Esophagus muscularis mucosa (tissue), 4 donors: ENCODE measurements around the gene VTI1A. TPM values are rescaled to one million over a fixed set of nuclear protein-coding genes. Genes with fewer than 3 reads are reported as not detected.

ENCODE experiments used
- DNase-seq: peaks from one replicate; pipeline ENCODE4 v3.0.0-alpha.2; 2017; ENCODE audit errors: extremely low spot score
- H3K27ac ChIP-seq, 4 donors: fragments of 200-600 bp; sonication (generic); replicated peaks in 1 of 4; 1 replicate in 3 of 4; 2 replicates in 1 of 4; pipeline ENCODE4 v1.5.1; 2016 to 2019; ENCODE audit warnings: mild to moderate bottlenecking in 1 of 4
- H3K27me3 ChIP-seq, 4 donors: fragments of 200-600 bp; sonication (generic); one replicate each; pipeline versions ENCODE4 v1.5.1 to v1.6.0; 2016 to 2019
- H3K36me3 ChIP-seq, 4 donors: fragments of 200-600 bp; sonication (generic); one replicate each; pipeline ENCODE4 v1.5.1; 2016 to 2019
- H3K4me1 ChIP-seq, 4 donors: fragments of 200-600 bp; sonication (generic); one replicate each; pipeline ENCODE4 v1.5.1; 2016 to 2019
- H3K4me3 ChIP-seq, 4 donors: fragments of 200-600 bp; sonication (generic); 1 replicate in 2 of 4; 2 replicates in 2 of 4; pipeline ENCODE4 v1.5.1; 2016 to 2019; ENCODE audit warnings: mild to moderate bottlenecking in 4 of 4, moderate library complexity in 1 of 4
- H3K9me3 ChIP-seq, 4 donors: fragments of 200-600 bp; sonication (generic); 1 replicate in 3 of 4; 2 replicates in 1 of 4; pipeline ENCODE4 v1.5.1; 2016 to 2019
- EP300 ChIP-seq: sonication (generic); formaldehyde crosslinking; IDR thresholded peaks from one replicate; pipeline ENCODE4 v1.6.1; 2017; ENCODE audit warnings: antibody characterized with exemption
- POLR2A ChIP-seq: fragments of 450-650 bp; IDR thresholded peaks from one replicate; pipeline ENCODE4 v1.6.1; 2017; ENCODE audit warnings: antibody characterized with exemption, moderate library complexity, mild to moderate bottlenecking, low read depth
- POLR2AphosphoS5 ChIP-seq, 2 donors: sonication (generic); formaldehyde crosslinking; IDR thresholded peaks; one replicate each; pipeline ENCODE4 v1.6.1; 2017; ENCODE audit warnings: antibody characterized with exemption in 2 of 2
- WGBS: methylation state at CpG from one replicate; pipeline ENCODE4 v1.1.5; 2018; 5-methylcytosine and 5-hydroxymethylcytosine counted together
- intact Hi-C: fragments of 100-400 bp; cut with DNase I; formaldehyde crosslinking; loops from one replicate; pipeline ENCODE4 v1.15.1; 2023
- total RNA-seq, 4 donors: library from RNA; depleted of rRNA; stranded (reverse); fragments of >200 nt; gene quantifications; one replicate each; pipeline versions ENCODE4 v1.1.0 to v1.2.1, GENCODE V29; 2016
- TF ChIP-seq, protein P1 (sequence below), 3 experiments: fragments of 200-600 bp in 2 of 3; fragments of 450-650 bp in 1 of 3; sonication (generic) in 2 of 3; IDR thresholded peaks; one replicate each; pipeline ENCODE4 v1.5.1; 2017 to 2019; ENCODE audit warnings: antibody characterized with exemption in 3 of 3, mild to moderate bottlenecking in 2 of 3, moderate library complexity in 1 of 3

VTI1A gene
- total RNA-seq, 4 donors from 2014 or later: 27.6 to 42.7 (median 33.8) TPM

DNA sequence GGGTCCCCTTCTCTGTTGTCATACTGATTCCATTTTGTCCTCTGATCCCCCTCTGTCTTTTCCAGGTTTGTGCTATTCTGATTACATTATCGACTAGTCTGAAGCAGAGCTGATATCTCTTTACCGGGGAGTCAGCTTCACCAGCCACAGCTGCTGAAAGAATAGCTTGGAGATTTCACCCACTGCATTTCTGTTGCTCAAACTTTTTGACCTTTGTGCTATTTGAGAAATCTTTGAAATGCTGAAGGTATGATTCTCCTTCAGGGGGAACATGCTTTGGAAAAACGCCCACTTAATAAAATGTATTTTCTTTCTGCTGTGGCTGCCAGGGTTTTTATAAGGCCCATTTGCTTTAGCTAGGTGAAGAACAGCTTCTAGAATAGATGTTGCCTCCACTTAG is 305.3 kb downstream of the VTI1A start:
- no peak overlapping the region for H3K27ac ChIP-seq
- no peaks in the 10 kb centered on the region for H3K9me3 ChIP-seq
- DNase-seq: no peak
- no peaks in the 10 kb centered on the region for H3K27me3 ChIP-seq
- no peak for TF ChIP-seq EP300
- TF ChIP-seq POLR2AphosphoS5 (IDR thresholded peaks at IDR 0.05): no peak
- peaks cover 0 to 12% (median 4%) of the 10 kb centered on the region in 4 donors for H3K4me1 ChIP-seq
- intact Hi-C loops: no loop called here
- H3K36me3 ChIP-seq: no peaks in the 10 kb centered on the region
- WGBS: 89% methylated on average over 3 of the region's 3 CpGs
- no peak overlapping the region for H3K4me3 ChIP-seq

GRCh38 chr10:112753961-112754411 is 307.0 kb downstream of the VTI1A start:
- H3K27me3 ChIP-seq: no peaks in the 10 kb centered on the region
- intact Hi-C loops: no loop called here
- H3K9me3 ChIP-seq: no peaks in the 10 kb centered on the region
- DNase-seq: no peak
- H3K27ac ChIP-seq: no peak overlapping the region
- H3K4me1 ChIP-seq: peaks cover 0 to 12% (median 4%) of the 10 kb centered on the region in 4 donors
- TF ChIP-seq EP300 (no peak), POLR2AphosphoS5 (IDR thresholded peaks at IDR 0.05) (no peak), POLR2A (no peak)
- TF ChIP-seq, protein P1, sequence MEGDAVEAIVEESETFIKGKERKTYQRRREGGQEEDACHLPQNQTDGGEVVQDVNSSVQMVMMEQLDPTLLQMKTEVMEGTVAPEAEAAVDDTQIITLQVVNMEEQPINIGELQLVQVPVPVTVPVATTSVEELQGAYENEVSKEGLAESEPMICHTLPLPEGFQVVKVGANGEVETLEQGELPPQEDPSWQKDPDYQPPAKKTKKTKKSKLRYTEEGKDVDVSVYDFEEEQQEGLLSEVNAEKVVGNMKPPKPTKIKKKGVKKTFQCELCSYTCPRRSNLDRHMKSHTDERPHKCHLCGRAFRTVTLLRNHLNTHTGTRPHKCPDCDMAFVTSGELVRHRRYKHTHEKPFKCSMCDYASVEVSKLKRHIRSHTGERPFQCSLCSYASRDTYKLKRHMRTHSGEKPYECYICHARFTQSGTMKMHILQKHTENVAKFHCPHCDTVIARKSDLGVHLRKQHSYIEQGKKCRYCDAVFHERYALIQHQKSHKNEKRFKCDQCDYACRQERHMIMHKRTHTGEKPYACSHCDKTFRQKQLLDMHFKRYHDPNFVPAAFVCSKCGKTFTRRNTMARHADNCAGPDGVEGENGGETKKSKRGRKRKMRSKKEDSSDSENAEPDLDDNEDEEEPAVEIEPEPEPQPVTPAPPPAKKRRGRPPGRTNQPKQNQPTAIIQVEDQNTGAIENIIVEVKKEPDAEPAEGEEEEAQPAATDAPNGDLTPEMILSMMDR (IDR thresholded peaks at IDR 0.05): no peak
- no peak overlapping the region for H3K4me3 ChIP-seq
- no peaks in the 10 kb centered on the region for H3K36me3 ChIP-seq
- 58% methylated on average over 10 of the region's 10 CpGs for WGBS

- no peak for DNase-seq
- Histone ChIP-seq H3K4me3 (no peak overlapping the region), H3K27me3 (no peaks in the 10 kb centered on the region), H3K4me1 (peaks cover 0 to 12% (median 4%) of the 10 kb centered on the region in 4 donors), H3K27ac (no peak overlapping the region), H3K36me3 (no peaks in the 10 kb centered on the region), H3K9me3 (no peaks in the 10 kb centered on the region)
- intact Hi-C loops: no loop called here
- TF ChIP-seq EP300 (no peak), POLR2AphosphoS5 (IDR thresholded peaks at IDR 0.05) (no peak)
- TF ChIP-seq, protein P1 (IDR thresholded peaks at IDR 0.05): no peak
- 71% methylated on average over 12 of the region's 12 CpGs for WGBS
These were observed 308.6 kb downstream of the VTI1A start for GRCh38 chr10:112755446-112756234.

DNA sequence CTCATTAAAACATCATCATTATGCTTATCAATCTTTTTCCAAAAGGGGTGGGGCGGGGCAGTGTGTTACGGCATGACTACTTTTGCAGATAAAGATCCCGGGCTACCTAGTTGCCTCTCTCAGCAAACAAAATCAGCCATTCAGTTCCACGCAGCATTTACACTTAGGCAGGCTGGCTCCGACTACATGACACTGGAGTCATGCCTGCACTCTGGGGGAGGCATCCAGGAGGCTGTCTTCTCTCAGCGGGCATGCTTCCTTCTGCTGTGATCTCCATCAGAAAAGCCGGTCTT is 309.2 kb downstream of the VTI1A start:
- whole genome bisulfite sequencing: 77% methylated on average over 6 of the region's 7 CpGs
- Histone ChIP-seq H3K27ac (no peak overlapping the region), H3K36me3 (no peaks in the 10 kb centered on the region), H3K27me3 (no peaks in the 10 kb centered on the region), H3K9me3 (no peaks in the 10 kb centered on the region), H3K4me1 (peaks cover 0 to 12% (median 4%) of the 10 kb centered on the region in 4 donors), H3K4me3 (no peak overlapping the region)
- intact Hi-C loops: no loop called here
- DNase-seq: no peak
- TF ChIP-seq POLR2AphosphoS5 (IDR thresholded peaks at IDR 0.05): no peak
- no peak for TF ChIP-seq POLR2A
- TF ChIP-seq, protein P1 (IDR thresholded peaks at IDR 0.05): no peak
- TF ChIP-seq EP300: no peak

DNA sequence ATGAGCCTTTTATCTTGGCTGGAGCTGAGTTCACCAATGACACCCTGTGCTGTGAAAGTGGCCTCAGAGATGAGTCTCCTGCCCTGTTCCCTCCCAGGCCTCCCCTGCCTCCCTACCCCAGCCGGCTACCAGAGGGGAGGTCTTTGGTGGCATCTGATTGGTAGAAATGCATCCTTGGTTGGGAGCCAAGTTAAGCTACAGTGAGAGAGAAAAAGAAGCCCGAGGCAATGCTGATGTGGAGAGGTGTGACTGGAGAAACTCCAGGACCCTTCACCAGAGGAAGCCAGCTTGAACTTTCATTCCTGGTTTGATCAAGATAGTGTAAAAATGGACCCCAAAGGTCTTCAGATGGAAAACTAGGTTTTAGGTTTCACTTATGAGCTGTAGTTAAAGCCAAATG is 311.9 kb downstream of the VTI1A start:
- DNase-seq: no peak
- no peaks in the 10 kb centered on the region for H3K9me3 ChIP-seq
- H3K27ac ChIP-seq: no peak overlapping the region
- H3K27me3 ChIP-seq: no peaks in the 10 kb centered on the region
- H3K4me3 ChIP-seq: no peak overlapping the region
- intact Hi-C loops: no loop called here
- 28% methylated on average over 2 of the region's 2 CpGs for WGBS
- TF ChIP-seq, protein P1 (IDR thresholded peaks at IDR 0.05): no peak
- TF ChIP-seq POLR2AphosphoS5 (IDR thresholded peaks at IDR 0.05): no peak
- no peak for TF ChIP-seq POLR2A
- no peak for TF ChIP-seq EP300
- peaks cover 0 to 12% (median 4%) of the 10 kb centered on the region in 4 donors for H3K4me1 ChIP-seq
- H3K36me3 ChIP-seq: no peaks in the 10 kb centered on the region
